Activated CD8-positive, alpha-beta memory T cell treated with anti-CD3 and anti-CD28 coated beads, Interleukin-2, amount 50 U/mL, for 1 hour (primary cell): Measurements from ENCODE around the gene MCC.

Experiments used
- DNase-seq: peaks from one replicate; pipeline ENCODE4 v3.0.0-alpha.2; 2020; ENCODE audit errors: extremely low read depth

The MCC gene

GRCh38 chr5:113249206-113249605 is 239.0 kb downstream of the MCC start:
- DNase-seq: no peak

- no peak for DNase-seq
These were observed 241.8 kb downstream of the MCC start for GRCh38 chr5:113246361-113246870.

GRCh38 chr5:113245427-113246225 is 242.6 kb downstream of the MCC start:
- DNase-seq: no peak

- no peak for DNase-seq
These were observed 243.3 kb downstream of the MCC start for GRCh38 chr5:113244966-113245365.

GRCh38 chr5:113243349-113243664 is 244.9 kb downstream of the MCC start:
- DNase-seq: no peak

- no peak for DNase-seq
These were observed 245.5 kb downstream of the MCC start for GRCh38 chr5:113242481-113243348.

- DNase-seq: no peak
These were observed 247.1 kb downstream of the MCC start for GRCh38 chr5:113240951-113241726.

GRCh38 chr5:113240032-113240431 is 248.2 kb downstream of the MCC start:
- DNase-seq: no peak

GRCh38 chr5:113237893-113238292 is 250.4 kb downstream of the MCC start:
- DNase-seq: no peak

GRCh38 chr5:113236536-113237288 is 251.5 kb downstream of the MCC start:
- DNase-seq: no peak

GRCh38 chr5:113235884-113236283 is 252.4 kb downstream of the MCC start:
- DNase-seq: no peak

GRCh38 chr5:113234546-113234945 is 253.7 kb downstream of the MCC start:
- no peak for DNase-seq

GRCh38 chr5:113233606-113234005 is 254.6 kb downstream of the MCC start:
- no peak for DNase-seq

GRCh38 chr5:113232667-113233066 is 255.6 kb downstream of the MCC start:
- no peak for DNase-seq

GRCh38 chr5:113232221-113232620 is 256.0 kb downstream of the MCC start:
- no peak for DNase-seq

- DNase-seq: no peak
These were observed 256.6 kb downstream of the MCC start for GRCh38 chr5:113231653-113232000.

- DNase-seq: no peak
These were observed 257.3 kb downstream of the MCC start for GRCh38 chr5:113230711-113231652.

GRCh38 chr5:113227798-113228197 is 260.5 kb downstream of the MCC start:
- DNase-seq: no peak

GRCh38 chr5:113226116-113226736 is 262.0 kb downstream of the MCC start:
- DNase-seq: no peak

- no peak for DNase-seq
These were observed 263.0 kb downstream of the MCC start for GRCh38 chr5:113225259-113225658.
